ENCODE measurements around the gene PUM1.
"Not testable (repeated sequence)": the region's sequence is repeated elsewhere in the genome, so short reads cannot be mapped to it uniquely, and the experiment has no call there.

Gene PUM1

DNA sequence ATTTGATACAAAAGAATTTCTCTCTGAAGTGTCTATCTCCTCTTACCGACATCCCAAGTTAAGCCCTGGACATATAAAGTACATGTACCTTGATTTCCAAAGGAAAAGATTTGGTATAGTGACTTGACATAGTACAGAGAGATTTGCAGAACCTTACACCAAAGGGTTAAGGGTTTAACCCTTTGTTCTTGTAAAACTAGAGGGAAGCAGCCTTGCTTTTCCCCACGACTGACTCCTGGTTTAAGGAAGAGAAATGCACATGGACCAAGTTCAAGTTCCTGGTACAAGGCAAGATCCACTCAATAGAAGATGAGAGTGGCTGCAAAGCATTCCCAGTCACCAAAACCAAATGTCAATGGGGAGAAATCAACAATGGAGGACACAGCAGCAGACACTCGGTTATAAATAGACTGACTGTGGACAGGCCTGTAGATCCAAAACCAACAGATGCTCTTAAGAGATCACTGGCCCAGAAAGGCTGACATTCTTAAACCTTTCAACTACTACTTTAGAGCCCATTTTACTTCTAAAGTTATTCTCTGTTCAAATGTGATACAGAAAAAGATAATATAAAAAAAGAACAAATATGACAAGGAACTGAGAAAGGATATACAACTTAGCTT lies 69.4 kb downstream of the PUM1 start:
- DNase-seq (ENCODE audit: low read depth in 2 of 2): no peak

DNA sequence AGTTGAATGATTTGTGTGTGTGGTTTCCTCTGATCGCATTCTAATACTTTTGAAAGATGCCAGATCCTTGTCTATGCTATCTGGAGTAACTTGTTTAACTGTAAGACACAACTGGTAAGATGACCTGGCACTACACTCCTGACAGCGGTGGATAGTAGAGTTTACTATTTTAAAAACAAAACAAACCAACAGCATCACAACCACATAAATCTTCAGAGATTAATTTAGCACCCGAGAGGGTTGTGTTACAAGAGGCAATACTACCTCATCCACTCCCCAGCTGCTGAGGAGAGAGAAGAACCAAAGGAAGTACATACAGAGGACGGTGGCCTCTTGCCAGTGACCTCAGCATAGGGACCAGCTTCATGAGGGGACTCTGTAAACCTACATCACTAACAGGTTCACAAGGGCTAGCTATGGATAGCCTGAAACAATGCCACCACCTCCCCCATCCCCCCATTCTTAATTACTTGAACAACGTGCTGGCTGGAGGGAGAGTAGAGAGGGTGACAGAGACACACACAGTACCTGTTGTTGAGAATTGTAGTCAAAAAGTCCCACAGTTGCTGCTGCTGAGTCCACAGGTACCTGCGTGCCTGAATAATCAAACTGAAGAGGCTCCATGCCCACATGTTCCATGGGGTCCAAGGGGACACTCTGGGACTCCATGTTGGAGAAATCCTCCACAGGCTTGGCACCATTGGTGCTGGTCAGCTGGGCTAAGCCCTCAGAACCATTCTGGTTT lies 73.5 kb downstream of the PUM1 start:
- DNase-seq (ENCODE audit: low read depth in 2 of 2): no peak

DNA sequence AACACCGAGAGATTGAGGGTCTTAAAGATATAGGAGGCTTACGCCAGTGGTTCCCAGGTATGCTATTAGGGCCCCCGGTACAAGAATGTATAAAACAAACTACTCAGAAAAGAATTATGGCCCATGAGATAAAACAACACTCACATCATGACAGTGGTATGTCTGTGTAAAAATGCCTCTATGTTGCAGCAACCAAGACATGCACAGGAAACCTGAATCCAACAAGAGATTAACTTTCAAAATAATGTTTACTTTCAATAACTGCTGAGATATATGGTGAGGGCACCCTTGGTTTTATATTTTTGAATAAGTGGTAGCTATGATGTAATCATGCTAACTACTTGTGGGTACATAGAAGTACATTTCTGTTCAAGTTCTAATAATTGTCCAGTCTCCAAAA lies 74.9 kb downstream of the PUM1 start:
- DNase-seq (ENCODE audit: low read depth in 2 of 2): no peak

DNA sequence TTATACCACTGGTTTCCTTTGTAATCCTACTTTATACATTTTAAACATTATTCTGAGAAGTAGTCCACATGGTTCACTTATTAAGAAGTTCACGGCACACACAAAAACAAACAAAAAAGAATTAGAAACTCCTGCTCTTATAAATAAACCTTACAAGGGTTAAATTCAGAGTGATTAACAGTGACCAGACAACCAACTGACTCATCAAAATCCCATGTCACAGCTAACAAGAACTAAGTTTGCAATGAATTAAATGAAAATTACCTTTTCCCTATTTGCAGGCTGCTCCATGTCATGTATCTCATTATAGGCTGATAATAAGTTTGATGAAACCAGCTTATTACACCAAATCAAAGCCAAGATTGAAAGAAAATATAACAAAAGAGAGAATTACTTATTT lies 77.5 kb downstream of the PUM1 start:
- no peak for DNase-seq (ENCODE audit: low read depth in 2 of 2)

DNA sequence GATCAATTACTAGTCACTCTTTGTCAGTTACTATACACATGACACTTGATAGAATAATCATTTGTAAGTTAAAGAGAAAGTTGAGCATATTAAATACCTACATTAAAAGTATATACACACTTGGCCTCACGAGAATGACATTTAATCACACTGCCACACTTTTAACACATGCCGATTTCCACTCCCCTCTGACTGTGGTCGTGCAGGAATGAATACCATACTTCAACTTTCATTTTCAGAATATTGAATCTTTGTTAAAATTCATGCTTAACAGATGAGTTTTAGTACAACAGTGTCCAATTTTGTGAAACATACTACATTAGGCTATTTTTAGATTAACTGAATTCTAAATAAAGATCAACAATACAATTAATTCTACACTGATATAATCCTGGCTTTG lies 78.8 kb downstream of the PUM1 start:
- DNase-seq (ENCODE audit: low read depth in 2 of 2): no peak

DNA sequence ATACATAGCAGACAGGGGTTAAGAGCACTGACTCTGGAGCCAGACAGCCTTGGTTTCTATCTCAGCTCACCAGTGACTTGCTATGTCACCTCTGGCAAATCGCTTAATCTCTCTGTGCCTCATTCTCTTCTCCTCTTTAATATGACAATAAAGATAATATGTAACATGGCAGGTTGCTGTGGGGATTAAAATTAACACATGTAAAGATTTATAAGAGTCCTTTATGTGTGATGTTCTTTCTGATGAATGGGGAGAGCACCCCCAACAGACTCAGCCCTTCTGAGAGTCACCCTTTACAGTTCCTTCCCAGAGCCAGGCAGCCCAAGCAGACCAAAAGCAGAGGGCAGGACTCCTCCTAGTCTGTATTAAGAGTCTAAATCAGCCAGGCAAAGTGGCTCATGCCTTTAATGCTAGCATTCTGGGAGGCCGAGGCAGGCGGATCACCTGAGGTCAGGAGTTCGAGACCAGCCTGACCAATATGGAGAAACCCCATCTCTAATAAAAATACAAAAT lies 80.5 kb downstream of the PUM1 start:
- no peak for DNase-seq (ENCODE audit: low read depth in 2 of 2)

DNA sequence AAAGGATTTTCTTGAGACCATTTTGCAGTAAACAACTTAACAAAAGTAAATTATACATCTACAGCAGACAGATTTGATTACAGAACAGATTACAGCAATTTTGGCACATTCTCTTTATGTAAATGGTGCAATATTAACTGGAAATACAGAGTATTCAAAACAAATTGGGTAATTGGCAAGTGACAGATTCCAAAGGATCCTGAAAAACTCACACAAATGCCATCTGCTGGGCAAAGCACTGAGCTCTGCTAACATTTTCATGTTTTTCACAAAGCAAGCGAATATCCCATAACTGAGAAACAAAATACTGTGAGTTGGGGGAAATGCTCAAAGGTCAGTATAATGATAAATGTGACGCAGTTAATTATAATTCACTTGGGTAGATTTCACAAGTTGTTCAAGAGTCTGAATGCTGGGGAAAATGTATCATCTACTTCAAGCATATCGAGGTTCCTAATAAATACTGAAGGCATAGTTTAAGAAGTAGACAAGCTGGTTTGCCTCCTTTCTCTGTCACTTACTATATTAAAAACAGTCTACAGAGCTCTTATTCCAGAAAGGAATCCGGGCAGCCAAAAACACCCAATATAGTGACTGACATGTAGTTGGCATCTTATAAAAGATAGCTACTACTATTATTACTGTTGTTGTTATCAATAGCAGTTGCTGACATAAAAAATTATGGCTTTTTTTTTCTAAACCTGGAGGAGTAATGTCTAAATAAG lies 81.2 kb downstream of the PUM1 start:
- no peak for DNase-seq (ENCODE audit: low read depth in 2 of 2)

DNA sequence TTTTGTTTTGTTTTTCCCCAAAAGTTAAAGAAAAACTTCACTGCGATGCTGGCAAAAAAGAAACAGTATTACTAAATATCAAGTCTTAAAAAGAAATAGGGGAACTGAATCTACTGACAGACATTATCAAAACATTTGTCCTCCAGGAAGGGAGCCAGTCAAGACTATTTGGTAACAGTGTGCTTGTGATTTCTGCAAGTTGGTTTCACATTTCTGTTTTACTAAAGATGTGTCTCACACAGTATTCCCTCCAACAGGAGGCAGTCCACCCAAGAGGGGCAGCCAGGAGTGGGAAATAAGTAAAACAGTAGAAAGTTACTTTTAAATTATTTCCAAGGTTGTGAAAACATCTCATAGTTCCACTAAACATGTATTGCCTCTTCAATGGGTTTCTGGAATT lies 82.6 kb downstream of the PUM1 start:
- DNase-seq (ENCODE audit: low read depth in 2 of 2): no peak

DNA sequence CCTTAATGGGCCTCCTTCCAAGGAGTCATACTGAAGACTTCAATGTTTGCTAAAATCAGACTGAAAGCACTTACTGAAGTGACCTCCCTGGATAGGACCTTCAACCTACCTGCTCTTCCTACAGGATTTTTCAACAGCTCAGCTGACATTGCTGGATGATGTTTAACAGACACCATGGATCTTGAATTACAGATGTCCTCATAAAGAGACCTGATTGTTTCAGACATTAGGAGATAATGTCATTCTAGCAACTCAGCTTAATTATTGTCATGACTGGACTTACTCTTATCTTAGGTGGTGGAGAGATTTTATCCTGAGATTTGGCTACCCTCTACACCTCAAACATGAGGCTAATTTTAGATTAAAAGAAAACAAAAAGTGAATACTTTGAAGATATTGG lies 83.1 kb downstream of the PUM1 start:
- DNase-seq (ENCODE audit: low read depth in 2 of 2): no peak

DNA sequence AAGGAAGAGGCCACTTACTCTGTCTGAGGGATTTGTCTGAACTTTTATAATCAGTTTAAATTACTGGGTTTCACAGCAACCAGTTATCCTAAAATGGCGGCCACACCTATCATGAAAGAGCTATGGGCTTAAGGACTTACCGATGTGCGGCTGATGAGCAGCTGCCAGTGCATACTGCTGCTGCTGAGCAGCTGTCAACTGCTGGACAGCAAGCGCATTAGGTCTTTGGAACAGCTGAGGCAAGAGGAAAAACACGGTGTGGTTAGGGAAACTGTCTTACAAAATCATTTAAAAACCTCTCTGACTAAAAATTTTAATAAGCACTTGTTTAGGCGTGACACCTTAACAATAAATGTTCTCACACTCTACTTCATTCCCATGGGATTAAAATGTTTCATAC lies 84.3 kb downstream of the PUM1 start:
- DNase-seq (ENCODE audit: low read depth in 2 of 2): no peak

DNA sequence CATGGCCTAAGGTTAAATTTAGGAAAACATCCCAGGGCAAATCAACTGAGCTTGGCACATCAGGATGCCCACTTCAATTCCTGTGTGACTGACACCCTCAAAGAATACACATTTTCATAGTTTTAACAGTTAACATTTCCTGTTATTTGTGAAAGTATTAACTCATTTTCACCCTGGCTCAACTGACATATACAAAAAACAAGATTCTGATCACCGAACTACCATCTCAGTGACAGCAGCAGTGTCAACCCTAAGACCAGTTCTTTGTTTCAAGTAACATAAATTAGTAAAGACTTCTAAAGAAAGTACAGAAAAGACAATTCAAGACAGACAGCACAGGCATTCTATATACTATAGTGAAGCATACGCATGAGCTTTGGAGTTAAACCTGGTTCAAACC lies 88.0 kb downstream of the PUM1 start:
- no peak for DNase-seq (ENCODE audit: low read depth in 2 of 2)

DNA sequence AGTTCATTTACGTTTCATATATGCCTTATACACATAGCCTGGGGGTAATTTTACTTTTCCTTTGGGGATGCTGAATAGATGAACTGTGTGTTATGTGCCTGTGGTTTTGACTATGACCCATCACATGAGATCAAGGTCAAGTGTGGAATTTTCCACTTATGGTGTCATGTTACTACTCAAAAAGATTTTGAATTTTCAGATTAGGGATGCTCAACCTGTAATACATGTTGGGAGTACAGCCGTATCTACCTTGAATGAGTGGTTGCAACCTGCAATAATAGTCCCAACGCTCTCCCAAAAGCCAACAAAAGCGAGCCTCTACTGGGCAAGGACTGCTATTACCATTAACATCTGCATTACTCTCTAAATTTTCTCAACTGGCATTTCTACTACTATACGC lies 88.4 kb downstream of the PUM1 start:
- no peak for DNase-seq (ENCODE audit: low read depth in 2 of 2)

DNA sequence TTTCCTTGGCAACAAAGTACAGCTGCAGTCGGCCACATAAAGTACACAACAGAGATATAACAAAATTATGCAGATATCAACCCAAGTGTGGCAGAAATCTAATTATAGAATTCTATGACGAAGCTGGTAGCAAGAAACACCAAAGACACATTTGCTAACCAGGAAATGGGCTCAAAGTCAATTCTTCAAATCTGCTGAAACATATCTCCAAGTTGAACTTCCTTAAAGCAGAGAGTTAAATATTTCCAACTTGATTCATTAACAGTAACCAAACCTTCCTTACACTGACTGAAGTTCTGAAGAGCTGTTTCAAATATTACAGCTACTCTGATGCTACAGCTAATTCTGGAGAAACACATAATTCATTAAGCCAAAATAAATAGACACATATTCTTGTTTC lies 89.4 kb downstream of the PUM1 start:
- no peak for DNase-seq (ENCODE audit: low read depth in 2 of 2)

DNA sequence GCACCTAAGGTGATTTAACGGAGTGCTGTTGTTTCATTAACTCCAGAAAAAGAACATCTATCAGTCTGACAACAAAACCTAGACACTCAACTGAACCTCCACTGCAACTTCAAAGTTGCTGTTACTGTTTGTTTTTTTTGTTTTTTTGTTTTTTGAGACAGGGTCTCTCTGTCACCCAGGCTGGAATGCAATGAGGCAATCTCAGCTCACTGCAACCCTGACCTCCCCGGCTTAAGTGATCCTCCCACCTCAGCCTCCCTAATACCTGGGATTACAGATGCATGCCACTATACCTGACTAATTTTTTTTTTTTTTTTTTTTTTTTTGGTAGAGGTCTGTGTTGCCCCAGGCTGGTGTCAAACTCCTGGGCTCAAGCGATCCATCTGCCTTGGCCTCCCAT lies 90.3 kb downstream of the PUM1 start:
- DNase-seq (ENCODE audit: low read depth in 2 of 2): no peak

DNA sequence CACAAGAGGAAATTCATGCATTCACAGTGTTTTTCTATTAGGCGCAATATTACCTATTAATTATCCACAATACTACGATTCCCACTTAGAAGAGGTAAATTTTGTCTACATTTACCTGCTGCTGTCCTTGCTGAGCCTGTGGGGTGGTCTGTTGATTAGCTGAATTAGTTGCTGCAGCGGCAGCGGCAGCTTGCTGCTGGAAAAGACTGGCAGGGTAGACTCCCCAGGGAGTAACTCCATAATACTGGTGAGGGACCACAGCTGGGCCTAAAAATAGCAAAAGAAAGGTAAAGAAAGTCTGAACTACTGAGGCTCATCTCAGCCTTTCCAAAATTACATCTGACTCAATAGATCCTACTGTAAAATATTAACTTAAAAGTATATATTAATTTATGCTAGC lies 91.0 kb downstream of the PUM1 start:
- DNase-seq (ENCODE audit: low read depth in 2 of 2): no peak

DNA sequence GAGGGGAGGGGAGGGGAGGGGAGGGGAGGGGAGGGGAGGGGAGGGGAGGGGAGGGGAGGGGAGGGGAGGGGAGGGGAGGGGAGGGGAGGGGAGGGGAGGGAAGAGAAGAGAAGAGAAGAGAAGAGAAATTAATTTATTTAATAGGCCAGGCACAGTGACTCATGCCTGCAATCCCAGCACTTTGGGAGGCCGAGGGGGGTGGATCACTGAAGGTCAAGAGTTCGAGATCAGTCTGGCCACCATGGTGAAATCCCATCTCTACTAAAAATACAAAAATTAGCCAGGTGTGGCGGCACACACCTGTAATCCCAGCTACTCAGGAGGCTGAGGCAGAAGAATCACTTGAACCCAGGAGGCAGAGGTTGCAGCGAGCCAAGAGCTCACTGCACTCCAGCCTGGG lies 93.2 kb downstream of the PUM1 start:
- DNase-seq (ENCODE audit: low read depth in 2 of 2): not testable (repeated sequence)

DNA sequence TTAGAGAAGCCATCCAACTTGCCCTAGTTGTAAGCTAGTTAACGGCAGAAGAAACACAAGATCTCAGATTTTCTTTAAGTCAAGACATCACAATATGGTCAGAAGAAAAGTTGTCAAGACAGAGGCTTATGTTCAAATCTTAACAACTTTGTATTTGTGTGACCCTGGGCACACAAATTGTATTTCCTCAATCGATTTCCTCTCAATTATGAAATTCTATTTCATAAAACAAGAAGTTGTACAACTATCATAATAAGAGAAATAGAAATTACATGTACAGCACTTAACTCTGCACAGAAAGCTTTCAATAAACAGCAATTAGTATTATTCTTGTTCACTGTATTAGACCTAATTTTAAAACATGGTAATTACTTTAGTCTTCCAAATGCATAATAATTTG lies 94.0 kb downstream of the PUM1 start:
- DNase-seq (ENCODE audit: low read depth in 2 of 2): no peak

DNA sequence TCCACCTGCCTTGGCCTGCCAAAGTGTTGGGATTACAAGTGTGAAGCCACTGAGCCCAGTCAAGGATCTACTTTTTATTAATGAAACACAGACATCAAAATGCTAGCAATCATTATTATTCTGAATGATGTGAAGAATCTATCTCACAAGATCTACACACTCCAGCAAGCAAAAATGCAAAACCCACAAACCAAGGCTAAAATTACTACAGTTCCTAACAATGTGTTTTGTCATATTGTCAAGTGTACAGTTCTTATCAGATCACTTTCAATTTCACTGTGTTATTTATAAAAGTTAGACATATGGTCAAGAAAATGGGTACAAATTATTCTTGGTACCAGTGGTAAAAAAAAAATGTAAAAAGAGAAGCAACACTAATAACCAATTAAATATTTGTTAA lies 95.6 kb downstream of the PUM1 start:
- DNase-seq (ENCODE audit: low read depth in 2 of 2): no peak

DNA sequence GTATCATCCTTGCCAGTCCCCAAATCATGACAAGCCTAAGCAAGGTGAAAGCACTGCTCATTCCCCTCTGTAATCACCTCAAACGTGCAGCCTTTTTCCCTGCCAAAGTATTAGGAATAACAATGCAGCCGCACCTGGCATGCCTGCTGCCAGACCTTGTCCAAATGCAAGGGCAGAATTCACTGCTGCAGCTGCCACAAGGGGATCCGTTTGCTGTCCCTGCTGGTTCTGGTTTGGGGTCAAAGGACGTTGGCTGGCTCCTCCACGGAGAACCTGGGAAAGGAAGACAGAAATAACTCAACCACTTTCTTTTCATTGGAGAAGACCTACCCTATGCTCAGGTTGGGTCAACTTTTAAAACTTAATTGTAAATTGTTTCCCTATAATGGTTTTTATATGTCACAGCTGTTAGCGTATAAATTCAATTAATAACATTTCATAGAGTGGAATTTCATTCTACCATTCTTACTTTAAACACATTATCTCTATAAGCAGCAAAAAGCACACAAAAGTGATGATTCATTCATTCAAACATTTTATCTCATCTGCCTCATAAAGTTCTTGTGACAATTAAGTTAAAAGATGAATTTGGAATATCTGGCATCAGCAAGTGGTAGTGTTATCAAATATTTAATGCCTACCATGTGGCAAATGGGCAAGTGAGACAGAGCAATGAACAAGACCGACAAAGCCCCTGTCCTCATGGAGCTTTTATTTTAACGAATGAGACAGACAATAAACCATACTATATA lies 97.1 kb downstream of the PUM1 start:
- DNase-seq (ENCODE audit: low read depth in 2 of 2): no peak

DNA sequence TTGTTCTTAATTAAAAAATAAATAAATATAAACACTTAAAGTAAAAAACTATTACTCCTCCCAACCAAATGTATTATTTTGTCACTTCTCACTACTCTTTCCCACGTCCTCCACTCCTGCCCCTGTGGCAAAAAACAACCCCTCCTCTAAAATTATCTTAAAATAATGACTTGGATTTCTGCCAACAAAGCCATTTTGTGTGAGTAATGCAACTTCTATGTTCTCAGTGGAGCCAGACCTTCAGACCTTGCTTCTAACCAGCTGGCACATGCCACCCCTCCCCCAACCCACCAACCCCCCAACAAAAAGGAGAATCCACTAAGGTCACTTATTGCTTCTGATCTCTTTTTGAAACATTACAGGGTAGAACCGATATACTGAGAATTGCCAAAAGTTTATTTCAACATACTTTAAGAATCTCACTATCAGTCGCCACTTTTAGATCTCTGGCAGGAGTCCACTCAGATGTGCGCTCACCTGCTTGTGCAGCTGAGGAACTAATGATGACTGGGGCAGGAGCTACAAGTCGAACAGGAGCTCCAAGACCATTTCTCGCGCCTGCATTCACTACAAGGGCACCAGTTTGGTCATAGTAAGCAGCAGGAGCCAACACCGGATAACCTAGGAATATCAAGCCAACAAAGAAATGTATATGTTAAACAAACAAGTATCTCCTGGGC lies 98.7 kb downstream of the PUM1 start:
- DNase-seq (ENCODE audit: low read depth in 2 of 2): no peak

DNA sequence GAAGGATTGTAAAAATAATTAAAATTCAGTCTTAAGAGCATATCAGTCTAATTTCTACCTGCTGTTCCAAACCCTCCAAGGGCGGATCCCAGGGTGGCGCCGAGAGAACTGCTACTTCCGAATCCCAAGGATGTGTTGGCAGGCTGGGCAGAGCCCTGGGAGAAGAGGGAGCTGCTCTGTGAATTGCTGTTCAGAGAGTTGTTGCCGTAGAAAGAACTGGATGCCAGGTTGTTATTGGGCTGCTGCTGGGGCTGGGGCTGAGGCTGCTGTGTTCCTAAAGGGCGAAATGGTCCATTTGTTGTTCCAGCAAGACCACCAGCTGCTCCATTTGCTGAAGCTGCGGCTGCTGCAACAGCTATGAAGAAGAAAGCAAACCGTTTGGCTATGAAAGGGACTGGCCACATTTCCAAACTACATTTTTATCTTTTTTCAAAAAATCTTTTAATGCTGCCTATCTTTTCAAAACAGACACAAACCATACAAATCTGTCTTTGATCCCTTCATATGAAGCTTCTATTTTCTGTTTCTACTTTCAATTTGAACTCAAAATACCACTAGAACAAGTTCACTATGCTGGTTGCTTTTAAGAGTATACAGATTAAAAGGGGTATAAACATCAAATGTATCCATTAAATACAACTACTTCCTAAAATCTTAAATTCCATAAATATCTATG lies 99.5 kb downstream of the PUM1 start:
- no peak for DNase-seq (ENCODE audit: low read depth in 2 of 2)
